HepG2 (cell line): ENCODE results near the gene USF1. TPM values are rescaled to one million over a fixed set of nuclear protein-coding genes. Genes with fewer than 3 reads are reported as not detected.

Experiments
- FOSL2 ChIP-seq: sonication (generic); formaldehyde crosslinking; IDR thresholded peaks from 2 replicates; pipeline ENCODE4 v1.4.0; 2020; ENCODE audit warnings: missing genetic modification reagents
- XRCC5 ChIP-seq: fragments of 200-400 bp; formaldehyde crosslinking; optimal IDR thresholded peaks from 2 replicates; pipeline ENCODE3; 2017; ENCODE audit warnings: mild to moderate bottlenecking, low read length
- ZC3H13 ChIP-seq: sonication (generic); formaldehyde crosslinking; IDR thresholded peaks from 2 replicates; pipeline ENCODE4 v1.8.1; 2023; ENCODE audit warnings: mild to moderate bottlenecking, missing genetic modification reagents, moderate library complexity
- ZNF569 ChIP-seq: sonication (generic); formaldehyde crosslinking; IDR thresholded peaks from 2 replicates; pipeline ENCODE4 v1.5.0; 2020; ENCODE audit warnings: mild to moderate bottlenecking, missing genetic modification reagents, moderate library complexity, borderline replicate concordance
- polyA plus RNA-seq, 8 experiments: library from polyadenylated mRNA; depleted of rRNA in 3 of 8; stranded (reverse) in 7 of 8; unstranded in 1 of 8; fragments of >200 nt; fragmentation: Illumina TruSeq in 4 of 8; extraction: Trizol in 4 of 8; gene quantifications; 2 replicates each; pipeline versions ENCODE4 v1.2.1 to v1.2.3, GENCODE V29; 2011 to 2016; ENCODE audit warnings: low read depth in 4 of 8, missing spikeins in 1 of 8, mixed read lengths in 1 of 8; ENCODE audit not compliant: insufficient read depth in 1 of 8
- total RNA-seq, 5 experiments: library from RNA; depleted of rRNA; stranded (reverse); fragments of >200 nt; fragmentation: Illumina TruSeq; extraction: Trizol; gene quantifications; 2 replicates each; pipeline ENCODE4 v1.2.3, GENCODE V29; 2016; ENCODE audit warnings: low read depth in 1 of 5
- TF ChIP-seq, protein P1 (sequence below): IDR thresholded peaks from 2 replicates; pipeline ENCODE4 v1.4.0; 2020; ENCODE audit warnings: mild to moderate bottlenecking, missing genetic modification reagents
- TF ChIP-seq, protein P2 (sequence below): sonication (generic); formaldehyde crosslinking; IDR thresholded peaks from 2 replicates; pipeline ENCODE4 v1.8.1; 2022; ENCODE audit warnings: mild to moderate bottlenecking, missing genetic modification reagents

USF1 gene
- total and polyA plus RNA-seq, 2 of the 13 experiments (the other 11 are each of a cell fraction or from before 2014, with no cell fraction given) = 26.9 to 39.4 TPM

DNA sequence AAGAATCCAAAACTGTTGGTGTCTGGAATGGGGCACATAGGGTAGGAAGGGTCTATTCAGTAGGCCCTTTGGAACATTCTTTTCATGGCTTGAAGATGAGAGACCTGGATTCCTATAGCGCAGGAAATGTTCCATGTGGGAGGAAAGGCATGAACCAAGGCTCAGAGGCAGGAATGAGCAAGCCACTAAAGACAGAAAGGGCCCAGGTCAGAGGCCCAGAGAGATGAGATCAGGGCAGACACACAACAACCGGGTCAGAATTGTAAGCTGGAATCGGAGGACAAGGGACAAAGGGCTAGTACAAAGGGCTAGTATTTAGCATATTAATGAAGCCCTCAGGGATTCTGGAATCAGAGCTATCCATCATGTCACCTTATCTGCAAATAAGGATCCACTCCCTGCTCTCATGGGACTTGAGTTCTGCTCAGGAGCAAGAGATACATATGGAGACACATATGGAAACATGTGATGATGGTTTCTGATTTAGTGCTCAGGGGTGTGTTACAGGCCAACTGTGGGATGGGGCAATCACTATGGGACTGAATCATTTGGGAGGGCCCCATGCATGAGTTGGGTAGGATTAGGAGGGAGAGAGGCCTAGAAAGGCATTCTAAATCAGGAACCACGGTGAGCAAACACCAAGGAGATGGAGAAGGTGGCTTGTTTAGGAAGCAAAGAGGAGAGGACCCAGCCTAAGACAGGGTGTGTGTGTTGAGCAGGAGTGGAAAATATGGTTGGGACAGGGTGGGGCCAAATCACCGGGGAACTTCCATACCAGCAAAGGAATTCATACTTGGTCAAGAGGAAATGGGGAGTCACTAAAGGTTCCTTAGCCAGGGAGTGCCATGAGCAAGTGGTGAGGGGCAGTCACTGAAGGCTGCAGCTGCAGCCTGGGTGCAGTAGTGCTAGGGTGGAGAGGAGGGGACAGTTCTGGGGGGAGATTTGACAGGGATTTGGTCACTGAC is 34.9 kb upstream of the USF1 start (continued):
- TF ChIP-seq, protein P1, sequence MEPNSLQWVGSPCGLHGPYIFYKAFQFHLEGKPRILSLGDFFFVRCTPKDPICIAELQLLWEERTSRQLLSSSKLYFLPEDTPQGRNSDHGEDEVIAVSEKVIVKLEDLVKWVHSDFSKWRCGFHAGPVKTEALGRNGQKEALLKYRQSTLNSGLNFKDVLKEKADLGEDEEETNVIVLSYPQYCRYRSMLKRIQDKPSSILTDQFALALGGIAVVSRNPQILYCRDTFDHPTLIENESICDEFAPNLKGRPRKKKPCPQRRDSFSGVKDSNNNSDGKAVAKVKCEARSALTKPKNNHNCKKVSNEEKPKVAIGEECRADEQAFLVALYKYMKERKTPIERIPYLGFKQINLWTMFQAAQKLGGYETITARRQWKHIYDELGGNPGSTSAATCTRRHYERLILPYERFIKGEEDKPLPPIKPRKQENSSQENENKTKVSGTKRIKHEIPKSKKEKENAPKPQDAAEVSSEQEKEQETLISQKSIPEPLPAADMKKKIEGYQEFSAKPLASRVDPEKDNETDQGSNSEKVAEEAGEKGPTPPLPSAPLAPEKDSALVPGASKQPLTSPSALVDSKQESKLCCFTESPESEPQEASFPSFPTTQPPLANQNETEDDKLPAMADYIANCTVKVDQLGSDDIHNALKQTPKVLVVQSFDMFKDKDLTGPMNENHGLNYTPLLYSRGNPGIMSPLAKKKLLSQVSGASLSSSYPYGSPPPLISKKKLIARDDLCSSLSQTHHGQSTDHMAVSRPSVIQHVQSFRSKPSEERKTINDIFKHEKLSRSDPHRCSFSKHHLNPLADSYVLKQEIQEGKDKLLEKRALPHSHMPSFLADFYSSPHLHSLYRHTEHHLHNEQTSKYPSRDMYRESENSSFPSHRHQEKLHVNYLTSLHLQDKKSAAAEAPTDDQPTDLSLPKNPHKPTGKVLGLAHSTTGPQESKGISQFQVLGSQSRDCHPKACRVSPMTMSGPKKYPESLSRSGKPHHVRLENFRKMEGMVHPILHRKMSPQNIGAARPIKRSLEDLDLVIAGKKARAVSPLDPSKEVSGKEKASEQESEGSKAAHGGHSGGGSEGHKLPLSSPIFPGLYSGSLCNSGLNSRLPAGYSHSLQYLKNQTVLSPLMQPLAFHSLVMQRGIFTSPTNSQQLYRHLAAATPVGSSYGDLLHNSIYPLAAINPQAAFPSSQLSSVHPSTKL = no peak
- TF ChIP-seq ZNF569 (CRISPR knock-in tag) (no peak), ZC3H13 (CRISPR knock-in tag) (no peak), FOSL2 (no peak), XRCC5 (no peak)
- TF ChIP-seq, protein P2, sequence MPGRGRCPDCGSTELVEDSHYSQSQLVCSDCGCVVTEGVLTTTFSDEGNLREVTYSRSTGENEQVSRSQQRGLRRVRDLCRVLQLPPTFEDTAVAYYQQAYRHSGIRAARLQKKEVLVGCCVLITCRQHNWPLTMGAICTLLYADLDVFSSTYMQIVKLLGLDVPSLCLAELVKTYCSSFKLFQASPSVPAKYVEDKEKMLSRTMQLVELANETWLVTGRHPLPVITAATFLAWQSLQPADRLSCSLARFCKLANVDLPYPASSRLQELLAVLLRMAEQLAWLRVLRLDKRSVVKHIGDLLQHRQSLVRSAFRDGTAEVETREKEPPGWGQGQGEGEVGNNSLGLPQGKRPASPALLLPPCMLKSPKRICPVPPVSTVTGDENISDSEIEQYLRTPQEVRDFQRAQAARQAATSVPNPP (CRISPR knock-in tag) = no peak
